ENCODE data around the gene GAB4.

DNA sequence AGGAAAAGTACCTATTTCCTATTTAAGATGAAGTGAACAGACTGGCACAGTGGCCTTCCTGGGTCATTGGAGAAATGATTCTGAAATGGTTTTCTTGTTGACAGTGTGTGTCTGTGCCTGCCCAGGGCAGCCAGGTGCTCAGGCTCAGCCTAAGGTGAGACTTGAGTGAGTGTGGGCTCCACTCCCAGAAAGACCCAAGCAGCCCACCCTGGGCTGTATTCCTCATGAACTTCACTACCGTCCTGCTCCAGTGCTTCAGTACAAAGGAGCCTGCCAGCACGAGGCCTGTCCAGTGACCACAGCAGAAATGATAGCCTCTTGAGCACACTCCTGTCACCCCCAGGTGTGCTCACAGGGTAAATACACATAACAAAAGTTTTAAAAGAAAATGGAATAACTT is 49.5 kb downstream of the GAB4 start:
- TF ChIP-seq, protein P1, sequence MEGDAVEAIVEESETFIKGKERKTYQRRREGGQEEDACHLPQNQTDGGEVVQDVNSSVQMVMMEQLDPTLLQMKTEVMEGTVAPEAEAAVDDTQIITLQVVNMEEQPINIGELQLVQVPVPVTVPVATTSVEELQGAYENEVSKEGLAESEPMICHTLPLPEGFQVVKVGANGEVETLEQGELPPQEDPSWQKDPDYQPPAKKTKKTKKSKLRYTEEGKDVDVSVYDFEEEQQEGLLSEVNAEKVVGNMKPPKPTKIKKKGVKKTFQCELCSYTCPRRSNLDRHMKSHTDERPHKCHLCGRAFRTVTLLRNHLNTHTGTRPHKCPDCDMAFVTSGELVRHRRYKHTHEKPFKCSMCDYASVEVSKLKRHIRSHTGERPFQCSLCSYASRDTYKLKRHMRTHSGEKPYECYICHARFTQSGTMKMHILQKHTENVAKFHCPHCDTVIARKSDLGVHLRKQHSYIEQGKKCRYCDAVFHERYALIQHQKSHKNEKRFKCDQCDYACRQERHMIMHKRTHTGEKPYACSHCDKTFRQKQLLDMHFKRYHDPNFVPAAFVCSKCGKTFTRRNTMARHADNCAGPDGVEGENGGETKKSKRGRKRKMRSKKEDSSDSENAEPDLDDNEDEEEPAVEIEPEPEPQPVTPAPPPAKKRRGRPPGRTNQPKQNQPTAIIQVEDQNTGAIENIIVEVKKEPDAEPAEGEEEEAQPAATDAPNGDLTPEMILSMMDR (IDR thresholded peaks at IDR 0.05) = no peak
- TF ChIP-seq POLR2A (IDR thresholded peaks at IDR 0.05) (no peak), EP300 (IDR thresholded peaks at IDR 0.05) (no peak)

All from tibial nerve (tissue), 4 donors.